NCI-H2196 treated with DMSO at 0.1 percent for 48 hours (cell line): ENCODE measurements around the gene CTXN1.
"Not testable (repeated sequence)": the region's sequence is repeated elsewhere in the genome, so short reads cannot be mapped to it uniquely, and the experiment has no call there.

Experiments used
- DNase-seq: peaks from one replicate; lab custom pipeline; 2025; ENCODE audit not compliant: unreplicated experiment; lab: John Stamatoyannopoulos, UW

Gene CTXN1

DNA sequence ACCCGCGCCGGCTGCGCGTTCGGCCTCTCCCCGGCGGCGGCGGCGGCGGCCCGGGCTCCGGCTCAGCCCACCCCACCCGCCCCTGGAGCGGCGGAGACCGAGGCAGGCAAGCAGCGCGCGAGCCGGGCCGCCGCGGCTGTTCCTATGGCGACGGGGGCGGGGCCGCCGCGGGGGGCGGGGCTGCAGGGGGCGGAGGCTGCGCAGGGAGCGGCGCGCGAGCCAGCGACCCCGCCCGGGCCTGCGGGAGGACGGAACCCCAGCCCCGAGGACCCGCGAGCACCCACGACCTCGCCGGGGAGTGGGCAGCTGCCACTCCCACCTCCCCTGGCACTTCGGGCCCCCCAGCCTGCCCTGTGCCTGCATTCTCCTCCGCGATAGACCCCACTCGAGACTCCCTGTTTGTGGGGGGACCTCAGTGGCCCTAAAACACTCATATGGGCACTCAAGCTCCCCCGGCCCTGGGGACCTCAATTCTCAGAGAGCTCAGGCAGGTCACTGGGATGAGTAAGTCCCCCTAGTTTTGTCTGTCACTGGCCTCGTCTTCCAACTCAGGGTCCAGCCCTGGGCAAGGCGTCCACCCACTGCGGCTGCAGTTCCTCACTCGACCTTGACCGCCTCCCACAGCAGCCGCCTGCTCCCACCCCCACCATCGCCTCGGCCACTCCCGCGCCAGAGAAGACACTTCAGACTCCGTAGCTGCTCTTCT lies at the start of gene CTXN1:
Gene CTXN1, minus strand, starts transcription at position 115 of the 706 bp plus-strand sequence. CDS start 597 bp downstream, outside the sequence.
- DNase-seq = peak; percentile 21

DNA sequence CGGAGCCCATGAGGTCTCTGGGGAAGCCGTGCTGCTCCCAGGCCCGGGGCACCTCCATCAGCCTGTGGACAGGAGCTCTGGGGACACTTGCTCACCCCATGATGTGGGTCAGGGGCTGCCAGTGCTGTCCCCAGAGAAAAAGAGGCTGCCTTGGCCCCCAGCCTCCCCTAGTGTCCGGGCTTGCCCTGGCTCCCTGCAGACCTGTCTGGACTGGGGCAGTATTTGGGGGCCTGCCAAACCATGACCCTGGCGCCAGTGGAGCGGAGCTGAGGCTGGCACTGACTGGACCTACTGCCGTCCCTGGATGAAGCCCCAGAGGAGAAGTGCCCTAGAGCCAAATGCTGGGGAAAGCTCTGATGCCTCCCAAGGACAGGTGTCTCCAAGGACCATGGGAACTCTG lies 49.1 kb upstream of the CTXN1 start:
- peak; percentile 31 for DNase-seq

DNA sequence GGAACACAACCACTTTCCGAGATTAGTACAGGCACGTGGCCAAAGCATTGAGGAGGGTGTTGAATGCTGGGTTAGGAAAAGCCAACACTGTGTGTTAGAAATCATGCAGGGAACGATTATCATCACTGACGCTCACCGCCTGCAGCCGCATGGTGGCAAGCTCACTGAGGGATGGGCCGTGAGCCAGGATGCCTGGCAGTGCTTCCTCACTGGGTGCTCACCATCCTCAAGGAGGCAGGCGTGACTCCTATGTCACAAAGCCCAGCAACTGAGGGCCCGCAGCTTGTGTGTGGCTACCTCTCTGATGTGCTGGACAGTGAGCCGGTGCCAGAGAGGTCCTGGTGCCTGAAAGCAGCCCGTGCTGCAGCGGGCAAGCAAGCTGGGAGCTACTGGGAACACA lies 47.9 kb upstream of the CTXN1 start:
- DNase-seq = no peak

DNA sequence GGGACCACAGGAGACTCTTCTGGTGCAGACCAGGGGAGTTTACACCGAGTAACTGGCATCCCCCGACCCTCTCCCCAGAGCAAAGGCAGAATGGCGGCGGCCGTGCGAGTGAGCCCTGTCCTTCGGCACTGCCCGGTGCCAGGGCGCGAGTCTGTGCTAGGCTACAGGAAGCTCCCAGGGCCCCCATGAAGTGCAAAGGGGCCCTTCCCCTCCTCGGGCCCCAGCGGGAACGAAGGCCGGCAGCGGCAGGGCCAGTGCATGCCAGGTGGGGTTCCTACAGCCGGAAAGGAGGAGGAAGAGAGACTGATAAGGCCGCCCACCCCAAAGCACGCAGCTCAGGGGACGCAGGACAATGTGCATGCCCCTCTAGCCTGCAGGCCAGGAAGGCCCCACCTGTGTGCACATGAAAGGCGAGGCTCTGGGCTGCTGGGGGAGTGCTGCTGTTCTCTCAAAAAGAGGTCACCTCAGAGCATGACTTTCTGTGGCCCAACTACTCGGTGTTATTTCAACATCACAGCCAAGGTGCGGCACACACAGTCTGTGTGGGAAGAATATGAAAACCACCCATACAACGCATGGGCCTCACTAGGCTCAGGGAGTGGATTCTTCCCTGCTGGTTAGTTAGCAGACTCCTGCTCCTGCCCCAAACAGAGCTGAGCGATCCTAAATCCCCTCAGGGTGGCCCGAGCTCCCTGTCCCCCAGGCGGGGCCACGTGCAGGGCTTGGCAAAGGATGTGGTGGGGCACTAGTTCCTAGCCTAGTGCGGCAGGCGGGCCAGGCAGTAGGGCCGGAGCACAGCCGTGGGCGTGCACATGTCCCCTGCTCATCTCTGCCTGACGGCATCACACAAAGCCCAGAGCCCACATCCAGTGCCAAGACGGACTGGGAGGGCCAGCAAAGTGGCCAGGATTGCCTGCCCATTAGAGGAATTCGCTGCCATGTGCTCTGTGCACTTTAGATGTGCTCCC lies 45.9 kb upstream of the CTXN1 start:
- DNase-seq = no peak

DNA sequence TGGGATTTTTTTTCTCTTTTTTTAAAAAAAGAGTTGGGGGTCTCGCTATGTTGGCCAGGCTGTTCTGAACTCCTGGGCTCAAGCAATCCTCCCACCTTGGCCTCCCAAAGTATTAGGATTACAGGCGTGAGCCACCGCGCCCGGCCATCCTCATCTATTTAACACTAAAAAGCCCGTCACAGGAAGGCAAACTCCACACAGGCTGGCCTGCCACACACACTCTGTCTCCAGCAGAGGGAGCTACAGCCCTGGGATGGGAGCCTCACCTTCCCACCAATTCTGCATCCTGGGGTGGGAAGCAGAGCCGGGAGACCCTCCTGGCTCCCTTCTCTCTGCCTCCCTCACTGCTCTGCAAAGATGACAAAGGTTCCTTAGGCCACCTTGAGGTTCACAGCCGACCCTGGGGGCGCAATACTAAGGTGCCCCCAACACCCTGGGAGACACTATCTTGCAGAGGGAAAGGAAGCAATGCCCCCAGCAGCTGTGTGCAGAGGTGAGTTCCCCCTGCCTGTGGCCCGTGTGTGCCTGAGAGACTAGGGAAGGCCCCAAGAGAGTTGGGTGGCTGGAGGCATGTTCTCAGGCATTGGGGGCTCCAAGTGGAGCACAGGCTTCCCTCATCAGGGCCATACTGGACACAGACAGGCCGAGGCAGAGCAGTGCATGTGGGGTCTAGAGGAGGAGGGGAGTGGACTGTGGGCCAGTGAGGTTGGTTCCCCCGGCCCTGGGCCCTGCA lies 44.9 kb upstream of the CTXN1 start:
- peak; percentile 10 for DNase-seq

DNA sequence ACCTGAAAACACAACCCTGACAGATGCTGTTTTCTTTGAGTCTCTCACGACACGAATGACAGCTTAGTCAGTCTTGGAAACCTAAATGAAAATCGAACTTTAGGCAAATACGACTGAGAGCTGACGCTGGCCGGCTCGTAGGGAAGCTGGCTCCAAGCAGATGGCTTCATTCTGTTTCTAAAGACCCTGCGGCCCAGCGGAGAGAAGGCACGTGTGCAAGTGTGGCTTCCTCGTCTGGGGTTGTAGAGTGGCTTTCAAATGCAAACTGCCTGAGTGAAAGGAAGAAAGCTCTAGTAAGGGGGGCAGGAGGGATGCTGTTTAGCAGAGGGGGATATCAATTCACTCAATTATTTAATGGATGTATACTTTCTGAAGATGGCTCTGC lies 43.6 kb upstream of the CTXN1 start:
- DNase-seq = no peak

DNA sequence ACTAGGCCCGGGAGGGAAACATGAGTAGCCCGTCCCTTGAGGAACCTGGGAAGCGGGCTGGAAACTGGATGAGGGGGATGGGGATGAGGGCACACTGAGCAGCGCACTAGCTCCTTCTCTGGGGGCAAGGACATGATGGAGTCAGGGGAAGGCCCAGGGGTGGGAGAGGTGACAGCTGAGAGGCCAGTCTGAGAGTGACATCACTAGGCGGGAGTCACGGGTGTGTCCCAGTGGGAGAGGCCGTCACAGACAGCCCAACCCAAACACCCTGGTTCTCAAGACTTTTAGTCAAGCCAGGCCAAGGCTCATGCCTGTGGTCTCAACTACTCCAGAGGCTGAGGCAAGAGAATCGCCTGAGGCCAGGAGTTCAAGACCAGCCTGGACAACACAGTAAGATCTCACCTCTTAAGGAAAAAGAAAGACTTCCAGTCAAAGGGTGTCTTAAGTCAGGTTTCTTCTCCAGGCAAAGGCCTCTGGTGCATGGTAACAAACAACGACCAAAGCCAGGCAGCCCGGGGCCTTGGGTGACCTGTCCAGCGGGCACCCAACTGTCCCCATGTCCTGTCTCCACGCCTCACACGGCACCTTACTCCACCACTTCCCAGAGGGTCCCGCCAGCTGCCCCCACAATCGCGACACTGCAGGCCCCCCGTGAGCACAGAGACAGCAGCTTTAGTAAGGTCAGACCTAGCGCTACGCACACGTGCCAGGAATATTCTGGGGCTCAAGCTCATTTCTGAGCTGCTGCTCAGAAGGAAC lies 43.0 kb upstream of the CTXN1 start:
- DNase-seq = no peak

DNA sequence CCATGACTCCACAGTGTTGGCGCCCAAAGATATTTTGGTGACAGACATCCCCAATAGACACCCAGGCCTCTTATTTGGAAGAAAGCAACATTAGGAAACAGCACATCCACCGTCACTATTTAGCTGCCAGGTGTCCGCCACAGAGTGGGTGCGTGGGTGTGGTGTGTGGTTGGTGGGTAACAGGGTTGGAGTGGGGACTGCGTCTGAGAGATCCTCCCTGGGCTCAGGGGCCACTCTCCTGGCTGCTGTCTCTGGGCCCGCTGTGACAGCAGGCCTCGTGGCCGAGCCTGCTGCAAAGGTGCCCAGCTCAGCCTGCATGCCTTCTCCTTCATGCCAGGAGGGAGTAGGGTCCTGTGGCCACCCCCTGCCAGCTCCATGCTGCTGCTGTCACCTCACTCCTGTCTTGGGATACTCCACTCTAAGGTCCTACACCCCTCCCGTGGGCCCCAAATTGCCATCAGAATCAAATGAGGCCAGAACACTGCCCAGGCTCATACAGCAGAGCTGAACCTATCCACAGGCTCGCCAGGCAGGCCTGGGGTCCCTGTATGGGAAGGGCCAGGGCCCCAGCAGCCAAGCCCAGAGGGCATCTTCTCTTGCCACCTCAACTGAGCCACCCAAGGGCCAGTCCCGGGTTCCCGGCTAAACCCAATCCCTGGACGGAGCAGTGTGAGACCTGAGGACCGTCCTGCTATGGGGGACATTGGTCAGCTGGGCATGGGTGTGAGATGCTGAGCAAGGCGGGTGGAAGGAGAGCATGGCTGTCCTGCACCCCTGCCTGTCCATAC lies 42.3 kb upstream of the CTXN1 start:
- no peak for DNase-seq

DNA sequence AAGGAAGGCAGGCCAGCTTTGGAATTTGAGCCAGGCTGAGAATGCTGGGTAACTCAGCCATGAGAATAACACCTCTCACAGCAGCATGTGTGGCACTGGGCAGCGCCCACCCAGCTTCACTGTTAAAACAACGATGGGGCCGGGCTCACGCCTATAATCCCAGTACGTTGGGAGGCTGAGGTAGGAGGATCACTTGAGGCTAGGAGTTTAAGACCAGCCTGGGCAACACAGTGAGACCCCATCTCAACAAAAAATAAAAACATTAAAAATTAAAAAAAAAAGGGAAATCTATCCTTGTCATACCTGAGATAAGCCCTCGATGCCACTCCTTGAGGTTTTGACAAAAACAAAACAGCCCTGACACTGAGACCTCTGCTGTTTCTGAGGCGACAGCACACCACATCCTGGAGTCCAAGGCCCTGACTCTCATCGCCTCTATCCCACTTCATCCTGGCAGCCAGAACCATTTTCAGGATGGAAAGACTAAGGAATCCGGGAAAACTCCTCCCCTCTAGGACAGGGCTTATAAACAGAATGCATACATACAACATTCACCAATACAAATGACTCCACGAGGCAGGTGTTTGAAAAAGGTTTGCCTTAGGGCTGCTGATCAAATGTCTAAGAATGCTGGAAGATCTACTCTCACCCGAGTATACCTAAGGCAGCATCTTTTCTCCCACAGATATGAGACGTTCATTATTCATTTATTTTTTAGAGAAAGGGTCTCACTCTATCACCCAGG lies 40.2 kb upstream of the CTXN1 start:
- no peak for DNase-seq

DNA sequence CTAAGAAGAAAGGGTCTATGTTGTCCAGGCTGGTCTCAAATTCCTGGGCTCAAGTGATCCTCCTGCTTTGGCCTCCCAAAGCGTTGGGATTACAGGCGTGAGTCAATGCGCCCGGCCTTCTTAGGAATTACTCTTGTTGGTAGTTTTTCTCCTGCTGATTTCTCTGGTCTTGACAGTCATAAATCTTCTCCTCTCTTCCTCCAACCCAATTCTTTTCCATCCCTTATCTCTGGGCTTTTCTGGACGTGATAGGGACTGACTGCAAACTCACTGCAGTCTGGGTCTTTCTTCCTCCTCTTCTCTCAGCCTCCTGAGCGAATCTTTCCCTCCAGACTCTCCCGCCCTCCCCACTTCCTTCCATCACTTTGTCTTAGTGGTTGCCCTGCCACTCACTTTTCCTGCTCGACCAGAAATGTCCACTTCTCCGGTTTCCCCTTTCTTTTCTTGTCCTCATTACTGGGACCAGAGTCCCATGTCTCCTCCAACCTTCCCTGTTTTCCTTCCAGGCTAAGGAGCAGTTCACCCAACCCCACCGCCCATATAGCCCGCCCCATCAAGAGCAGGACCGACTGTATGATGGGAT lies 39.4 kb upstream of the CTXN1 start:
- no peak for DNase-seq

DNA sequence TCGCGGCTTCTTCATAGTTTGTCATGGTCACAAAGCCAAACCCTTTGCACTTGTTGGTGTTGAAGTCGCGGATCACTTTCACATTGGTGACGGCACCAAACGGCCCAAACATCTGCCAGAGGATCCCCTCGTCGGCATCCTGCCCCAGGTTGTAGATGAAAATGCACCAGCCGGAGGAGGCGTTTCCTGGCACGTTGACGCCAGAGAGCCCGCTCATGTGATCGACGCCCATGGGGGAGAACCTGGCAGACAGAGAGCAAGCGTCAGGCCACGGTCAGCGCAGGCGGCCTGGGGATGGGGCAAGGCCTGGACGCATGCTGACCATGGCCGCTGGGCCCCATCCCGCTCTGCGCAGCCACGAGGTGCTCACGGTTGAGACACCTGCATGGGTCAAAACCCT lies 37.6 kb upstream of the CTXN1 start:
- DNase-seq = no peak

DNA sequence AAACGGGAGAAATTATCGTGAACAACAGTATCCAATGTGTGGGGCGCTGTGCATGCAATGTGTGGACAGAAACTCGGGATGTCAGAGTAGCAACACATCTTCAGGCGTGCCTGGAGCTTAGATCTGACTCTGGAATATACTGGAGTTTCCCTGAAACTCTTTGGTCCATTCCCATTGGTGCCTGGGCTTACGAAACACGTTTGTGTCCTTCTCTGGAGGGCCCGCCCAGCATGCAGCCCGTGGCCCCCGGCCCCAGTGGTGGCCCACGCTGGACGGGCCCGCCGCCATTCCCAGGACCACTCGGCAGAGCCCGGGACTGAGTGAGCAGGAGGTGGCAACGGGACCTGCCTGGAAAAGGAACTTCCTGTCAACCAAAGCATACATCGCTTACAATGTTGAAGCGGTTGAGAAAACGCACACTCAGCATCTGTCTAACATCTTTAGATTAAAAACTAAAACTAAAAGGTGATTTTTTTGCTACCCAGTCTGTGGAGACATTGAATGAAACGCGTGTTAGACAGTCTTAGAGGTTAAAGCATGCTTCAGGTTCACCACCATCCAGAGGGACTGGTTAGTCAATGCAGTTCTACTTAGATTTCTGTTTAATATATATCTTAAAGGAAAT lies 36.8 kb upstream of the CTXN1 start:
- DNase-seq = no peak

DNA sequence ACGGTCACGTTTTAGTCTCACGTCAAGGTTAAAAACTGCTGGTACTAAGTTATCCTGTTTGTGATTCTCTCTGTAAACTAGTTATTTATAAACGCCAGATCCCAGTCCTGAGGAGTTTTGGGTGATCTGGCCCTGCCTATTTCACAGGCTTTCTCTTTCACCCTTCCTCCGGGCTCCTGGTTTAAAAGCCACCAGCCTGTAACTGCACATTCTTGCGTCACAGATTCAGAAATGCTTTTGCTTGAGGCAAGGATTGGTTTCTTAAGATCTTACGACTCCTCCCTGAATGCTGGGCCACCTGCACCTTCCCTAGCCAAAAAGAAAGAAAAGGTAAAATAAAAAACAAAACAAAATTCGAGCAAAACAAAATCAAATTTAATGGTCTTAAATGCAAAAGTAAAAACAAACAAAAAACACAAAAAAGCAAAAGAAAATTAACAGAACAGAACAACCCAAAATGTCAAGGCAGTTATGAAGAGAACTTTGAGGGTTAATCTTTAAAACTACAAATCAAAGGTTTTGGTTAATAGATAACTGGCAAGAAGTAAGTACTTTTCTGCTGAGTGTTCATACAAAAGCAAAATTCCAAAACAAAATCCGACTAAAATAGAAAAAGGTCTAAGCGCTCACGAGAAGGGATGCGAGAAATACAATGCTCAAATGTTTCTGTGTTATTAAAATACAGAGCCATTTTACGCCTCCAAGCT lies 36.1 kb upstream of the CTXN1 start:
- no peak for DNase-seq

DNA sequence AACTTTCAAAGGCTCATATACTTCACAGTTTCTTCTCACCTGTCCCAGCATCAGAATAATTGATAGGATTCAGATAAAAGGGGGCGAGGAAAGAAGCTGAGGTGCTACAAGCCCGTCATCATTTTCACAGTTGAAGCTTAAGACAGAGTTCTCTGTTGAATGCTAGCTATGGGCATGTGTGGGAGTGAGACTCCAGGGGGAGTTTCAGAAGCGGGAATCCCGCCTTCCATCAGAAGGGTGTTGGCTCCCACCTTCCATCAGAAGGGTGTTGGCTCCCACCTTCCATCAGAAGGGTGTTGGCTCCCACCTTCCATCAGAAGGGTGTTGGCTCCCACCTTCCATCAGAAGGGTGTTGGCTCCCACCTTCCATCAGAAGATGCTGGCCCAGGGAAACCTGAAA lies 35.1 kb upstream of the CTXN1 start:
- DNase-seq = not testable (repeated sequence)

DNA sequence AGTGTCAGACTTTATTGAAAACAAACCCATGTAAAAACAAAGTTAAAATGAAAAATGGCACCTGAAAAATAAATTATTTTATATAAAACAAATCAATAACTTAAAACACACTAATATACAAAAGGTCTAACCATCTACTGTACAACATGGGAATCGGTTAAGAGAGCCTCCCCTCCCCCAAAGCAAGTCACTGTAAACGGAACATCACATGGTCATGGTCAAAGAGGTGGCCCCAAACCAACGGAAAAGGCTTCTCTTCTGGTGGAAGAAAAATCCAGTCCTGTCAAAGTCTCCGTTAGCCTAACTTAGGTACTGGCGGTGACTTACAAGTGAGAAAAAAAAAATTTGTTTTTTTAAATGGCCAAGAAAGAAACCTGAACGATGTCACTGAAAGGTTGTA lies 33.3 kb upstream of the CTXN1 start:
- no peak for DNase-seq

DNA sequence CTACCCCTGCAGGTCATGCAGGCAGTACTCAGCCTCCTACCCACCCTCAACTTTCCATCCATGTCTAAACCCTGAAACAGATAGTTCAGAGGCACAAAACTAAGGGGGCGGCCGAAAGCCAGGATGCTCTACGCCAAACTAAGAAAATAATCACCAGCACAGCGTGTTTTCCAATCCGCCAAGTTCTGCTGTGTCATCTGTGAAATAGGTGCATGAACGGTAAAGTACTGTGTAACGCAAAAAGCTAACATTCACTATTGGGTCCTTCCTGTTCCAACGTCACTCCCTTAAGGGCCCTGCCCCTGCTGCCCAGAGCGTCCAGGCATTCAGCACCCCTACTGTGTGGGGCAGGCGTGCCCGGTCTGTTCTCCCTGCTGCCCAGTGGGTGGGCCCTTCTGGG lies 29.8 kb upstream of the CTXN1 start:
- DNase-seq = no peak

DNA sequence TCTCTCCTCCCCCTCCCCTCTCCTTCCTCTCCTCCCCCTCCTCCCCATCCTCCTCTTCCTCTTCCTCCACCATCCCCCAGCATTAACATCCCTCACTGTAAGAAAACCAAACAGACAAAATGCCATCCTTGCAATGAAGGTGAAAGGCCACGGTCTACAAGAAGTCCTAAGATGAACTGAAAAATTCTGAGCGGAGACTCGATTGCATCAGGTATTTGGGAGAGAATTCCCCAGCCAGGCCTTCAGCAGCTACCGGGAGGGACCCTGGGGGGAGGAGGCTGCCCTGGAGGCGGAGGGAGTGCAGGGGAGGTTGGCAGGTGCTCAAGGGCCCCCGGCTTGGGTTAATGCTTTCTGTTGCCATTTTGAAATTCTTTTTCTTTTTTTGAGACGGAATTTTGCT lies 27.6 kb upstream of the CTXN1 start:
- no peak for DNase-seq

DNA sequence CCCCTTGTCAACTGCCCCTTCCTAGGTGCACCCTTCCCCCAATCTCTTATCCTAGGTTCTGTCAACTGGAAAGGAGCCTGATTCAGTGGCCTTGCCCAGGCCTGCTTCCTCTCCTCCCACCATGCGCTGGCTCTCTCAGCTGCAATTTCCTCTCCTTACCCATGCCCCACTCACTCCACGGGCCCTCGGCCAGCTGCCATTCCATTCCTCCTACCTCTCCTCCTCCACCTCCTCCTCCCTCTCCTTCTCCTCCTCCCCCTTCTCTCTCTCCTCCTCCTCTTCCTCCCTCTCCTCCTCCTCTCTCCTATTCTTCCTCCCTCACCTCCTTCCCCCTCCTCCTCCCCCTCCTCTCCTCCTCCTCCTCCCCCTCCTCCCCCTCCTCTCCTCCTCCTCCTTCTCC lies 27.1 kb upstream of the CTXN1 start:
- no peak for DNase-seq
